K562 (cell line): ENCODE results near the gene KIF6. TPM values are rescaled to one million over a fixed set of nuclear protein-coding genes. Genes with fewer than 3 reads are reported as not detected.

Source experiments
- ATAC-seq: fragments of 200-7000 bp; cut with Tn5 transposase; 3 replicates; pipeline ENCODE4 v1.9.1; 2020; ENCODE audit warnings: moderate library complexity
- BruUV-seq: library from RNA; stranded (reverse); fragments of 400-500 nt; replicated peaks from 2 replicates; lab custom pipeline; 2021; lab: Mats Ljungman, UMichigan
- CTCF ChIA-PET: fragments of 300-600 bp; formaldehyde crosslinking; extraction: SDS; loops from one replicate; lab custom pipeline; 2021; ENCODE audit warnings: low intra/inter-chr PET ratio; lab: Yijun Ruan, JAX
- POLR2A ChIA-PET: fragments of 300-600, 350-650 bp; sonication (Branson Sonifier 250); formaldehyde crosslinking; extraction: SDS; loops from one replicate; lab custom pipeline; 2021; ENCODE audit warnings: antibody characterized with exemption, inconsistent platforms; lab: Yijun Ruan, JAX
- DNase-seq, 4 experiments: peaks; one replicate each; pipeline versions ENCODE4 v3.0.0 to v3.0.0-alpha.2; 2011 to 2018; ENCODE audit warnings: low spot score in 3 of 4, mixed read lengths in 3 of 4; ENCODE audit errors: extremely low read depth in 1 of 4
- FAIRE-seq: peaks from 2 replicates; lab custom pipeline; 2011; peaks lifted over from hg19 to GRCh38; lab: Jason Lieb, UNC
- H2AFZ ChIP-seq: 2 replicates; pipeline ENCODE4 v1.6.0; 2011; ENCODE audit warnings: low read depth, low read length, control low read depth, inconsistent platforms
- H3K27ac ChIP-seq: fragments of 200-600 bp; 3 replicates; pipeline ENCODE4 v1.8.0; 2011; ENCODE audit warnings: low read depth, mild to moderate bottlenecking, control low read depth, inconsistent platforms, low read length, moderate library complexity, mixed read lengths; ENCODE audit errors: extremely low read depth
- H3K27me3 ChIP-seq, 2 experiments: fragments of 300-600 bp in 1 of 2; 2 replicates in 1 of 2; 3 replicates in 1 of 2; pipeline versions ENCODE4 v1.6.0 to v1.8.0; 2011; ENCODE audit warnings: inconsistent platforms in 2 of 2, low read length in 2 of 2, mild to moderate bottlenecking in 1 of 2, mixed read lengths in 1 of 2, moderate library complexity in 1 of 2; ENCODE audit not compliant: control insufficient read depth in 2 of 2, insufficient read depth in 2 of 2
- H3K36me3 ChIP-seq: fragments of 300-600 bp; 3 replicates; pipeline ENCODE4 v1.8.0; 2011; ENCODE audit warnings: mild to moderate bottlenecking, low read length, inconsistent platforms; ENCODE audit not compliant: control insufficient read depth, insufficient read depth
- H3K4me1 ChIP-seq, 2 experiments: fragments of 200-600 bp in 1 of 2; replicated peaks in 1 of 2; 2 replicates in 1 of 2; 3 replicates in 1 of 2; pipeline versions ENCODE4 v1.5.1 to v1.8.0; 2011; ENCODE audit warnings: inconsistent platforms in 2 of 2, low read length in 2 of 2, mild to moderate bottlenecking in 1 of 2, mixed read lengths in 1 of 2, moderate library complexity in 1 of 2; ENCODE audit not compliant: control insufficient read depth in 2 of 2, insufficient read depth in 2 of 2
- H3K4me2 ChIP-seq: 2 replicates; pipeline ENCODE4 v1.6.1; 2011; ENCODE audit warnings: low read length, control low read depth, inconsistent platforms, mixed read lengths; ENCODE audit not compliant: insufficient read depth
- H3K4me3 ChIP-seq: fragments of 200-600 bp; sonication (generic), shearing (Covaris generic); 2 replicates; pipeline ENCODE4 v1.5.1; 2016; ENCODE audit warnings: control low read depth, inconsistent platforms
- H3K79me2 ChIP-seq: fragments of 200-600 bp; 3 replicates; pipeline ENCODE4 v1.8.0; 2011; ENCODE audit warnings: low read length, inconsistent platforms; ENCODE audit not compliant: control insufficient read depth, insufficient read depth
- H3K9ac ChIP-seq, 2 experiments: 2 replicates each; pipeline versions ENCODE4 v1.6.0 to v1.6.1; 2011; ENCODE audit warnings: low read depth in 2 of 2, low read length in 2 of 2, control low read depth in 1 of 2, inconsistent platforms in 1 of 2, mild to moderate bottlenecking in 1 of 2, mixed read lengths in 1 of 2; ENCODE audit not compliant: insufficient read depth in 1 of 2
- H3K9me1 ChIP-seq: one replicate; pipeline ENCODE4 v1.6.0; 2011; ENCODE audit warnings: inconsistent platforms, mild to moderate bottlenecking, low read length, moderate library complexity; ENCODE audit not compliant: control insufficient read depth, insufficient read depth
- H3K9me3 ChIP-seq: replicated peaks from 2 replicates; pipeline ENCODE4 v1.5.1; 2011; ENCODE audit warnings: low read depth, low read length, inconsistent platforms; ENCODE audit not compliant: control insufficient read depth, insufficient read depth
- H4K20me1 ChIP-seq: replicated peaks from 2 replicates; pipeline ENCODE4 v1.6.1; 2011; ENCODE audit warnings: low read length, inconsistent platforms, mixed read lengths; ENCODE audit not compliant: control insufficient read depth, insufficient read depth
- BRD9 ChIP-seq: fragments of 450-650 bp; IDR thresholded peaks from 2 replicates; pipeline ENCODE4 v1.6.1; 2018; ENCODE audit warnings: low read depth; ENCODE audit not compliant: partially characterized antibody
- NCOA4 ChIP-seq: fragments of 450-650 bp; IDR thresholded peaks from 2 replicates; pipeline ENCODE4 v1.6.1; 2018; ENCODE audit warnings: mild to moderate bottlenecking; ENCODE audit not compliant: partially characterized antibody
- PHTF2 ChIP-seq: fragments of 250-450 bp; sonication (Bioruptor Pico); IDR thresholded peaks from 2 replicates; pipeline ENCODE4 v1.5.0; 2021; ENCODE audit warnings: mild to moderate bottlenecking
- PPARD ChIP-seq: fragments of 250-450 bp; sonication (Bioruptor Pico); IDR thresholded peaks from 2 replicates; pipeline ENCODE4 v1.8.0; 2022; ENCODE audit warnings: inconsistent platforms, mild to moderate bottlenecking, moderate library complexity
- RBM14 ChIP-seq: fragments of 200-400 bp; formaldehyde crosslinking; IDR thresholded peaks from 2 replicates; pipeline ENCODE4 v1.6.1; 2018; ENCODE audit warnings: low read depth, mild to moderate bottlenecking, low read length, moderate library complexity, borderline replicate concordance; ENCODE audit not compliant: insufficient read depth
- YBX1 ChIP-seq: fragments of 450-650 bp; IDR thresholded peaks from 2 replicates; pipeline ENCODE4 v1.7.1; 2016; ENCODE audit warnings: mild to moderate bottlenecking
- WGBS: fragments of 100-300 bp; shearing (Covaris generic); methylation state at CpG from one replicate; pipeline ENCODE4 v1.1.6; 2016; ENCODE audit warnings: low coverage, mixed read lengths; ENCODE audit not compliant: insufficient coverage; ENCODE audit errors: missing lambda C conversion rate; 5-methylcytosine and 5-hydroxymethylcytosine counted together
- in situ Hi-C: fragments of 300-500 bp; cut with MboI; formaldehyde crosslinking; loops from 4 replicates; pipeline ENCODE4 v1.15.0; 2018; ENCODE audit warnings: inconsistent platforms, mixed read lengths
- intact Hi-C: fragments of 100-400 bp; cut with micrococcal nuclease; formaldehyde crosslinking; loops from 2 replicates; pipeline ENCODE4 v1.14.2; 2022
- polyA plus RNA-seq, 8 experiments: library from polyadenylated mRNA; depleted of rRNA in 4 of 8; stranded (reverse) in 5 of 8; unstranded in 3 of 8; fragments of >200 nt; fragmentation: Nextera tagmentation in 2 of 8; fragmentation: Illumina TruSeq in 1 of 8; extraction: Ambion mirVana in 2 of 8; extraction: Trizol in 1 of 8; gene quantifications; 2 replicates each; pipeline versions ENCODE4 v1.2.1 to v1.2.3, GENCODE V29; 2011 to 2014; ENCODE audit warnings: inconsistent platforms in 1 of 8, missing spikeins in 1 of 8
- total RNA-seq, 7 experiments: library from RNA; depleted of rRNA in 6 of 7; stranded (reverse); fragments of >200 nt in 6 of 7; fragmentation: Illumina TruSeq in 2 of 7; extraction: Trizol in 2 of 7; gene quantifications; 2 replicates each; pipeline versions ENCODE4 v1.2.1 to v1.2.3, GENCODE V29; 2011 to 2021; ENCODE audit warnings: low replicate concordance in 1 of 7
- TF ChIP-seq, protein P1 (sequence below): sonication (generic); formaldehyde crosslinking; IDR thresholded peaks from 2 replicates; pipeline ENCODE4 v1.8.0; 2023; ENCODE audit warnings: missing genetic modification reagents, mild to moderate bottlenecking, borderline replicate concordance

KIF6 gene
- total and polyA plus RNA-seq, 9 of the 15 experiments (the other 6 are each of a cell fraction or from before 2014, with no cell fraction given) = not detected

DNA sequence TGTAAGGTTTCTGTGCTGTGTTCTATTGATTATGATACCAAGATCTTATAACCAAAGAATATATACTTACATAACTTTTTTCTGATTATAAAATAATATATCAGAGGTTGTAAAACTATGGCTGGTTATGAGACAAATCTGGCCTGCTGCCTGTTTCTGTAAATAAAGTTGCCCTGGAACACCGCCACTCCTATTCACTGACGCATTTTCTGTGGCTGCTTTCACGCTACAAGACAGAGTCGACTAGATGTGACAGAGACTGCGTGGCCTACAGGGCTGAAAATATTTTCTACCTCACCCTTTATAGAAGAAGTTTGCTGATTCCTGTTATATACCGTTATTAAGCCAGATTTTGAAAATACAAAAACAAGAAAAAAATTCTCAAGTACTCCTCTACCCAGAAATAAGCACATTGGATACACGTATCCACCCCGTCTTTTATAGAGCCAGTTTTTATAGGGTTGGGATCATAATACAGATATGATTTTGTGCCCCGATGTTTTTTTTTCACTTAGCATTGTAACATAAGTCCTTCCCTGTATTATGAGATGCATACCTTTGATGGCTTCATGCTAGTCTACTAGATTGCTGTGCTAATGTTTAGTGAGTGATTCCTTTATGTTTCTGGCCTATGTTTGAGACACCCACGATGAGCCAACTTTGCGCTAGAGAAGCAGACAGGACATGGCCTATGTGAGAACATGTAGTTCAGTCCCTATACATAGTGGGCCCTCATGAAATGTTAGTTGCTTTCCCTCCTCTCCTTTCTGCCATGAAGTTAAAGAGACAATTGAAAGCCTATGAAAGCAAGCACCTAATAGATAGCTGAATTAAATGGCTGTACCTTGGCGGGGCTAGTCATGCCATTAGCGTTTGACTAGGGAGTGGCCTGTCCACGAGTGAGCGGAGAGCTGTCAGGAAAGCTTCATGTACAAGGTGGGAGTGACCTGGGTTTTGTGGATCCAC, 304.6 kb downstream of the KIF6 start:
- ATAC-seq (no peak), DNase-seq (no peak), FAIRE-seq (no peak)
- no peaks in the 10 kb centered on the region for H3K4me1 ChIP-seq
- H3K79me2 ChIP-seq = no peaks in the 10 kb centered on the region
- H4K20me1 ChIP-seq = no peaks in the 10 kb centered on the region
- no peaks in the 10 kb centered on the region for H3K9me1 ChIP-seq
- WGBS = under 1% methylated on average over 15 of the region's 15 CpGs
- no TSS peak for BruUV-seq
- TF ChIP-seq PPARD (CRISPR knock-in tag) (no peak), YBX1 (no peak), NCOA4 (no peak), RBM14 (no peak), PHTF2 (no peak), BRD9 (no peak)
- TF ChIP-seq, protein P1, sequence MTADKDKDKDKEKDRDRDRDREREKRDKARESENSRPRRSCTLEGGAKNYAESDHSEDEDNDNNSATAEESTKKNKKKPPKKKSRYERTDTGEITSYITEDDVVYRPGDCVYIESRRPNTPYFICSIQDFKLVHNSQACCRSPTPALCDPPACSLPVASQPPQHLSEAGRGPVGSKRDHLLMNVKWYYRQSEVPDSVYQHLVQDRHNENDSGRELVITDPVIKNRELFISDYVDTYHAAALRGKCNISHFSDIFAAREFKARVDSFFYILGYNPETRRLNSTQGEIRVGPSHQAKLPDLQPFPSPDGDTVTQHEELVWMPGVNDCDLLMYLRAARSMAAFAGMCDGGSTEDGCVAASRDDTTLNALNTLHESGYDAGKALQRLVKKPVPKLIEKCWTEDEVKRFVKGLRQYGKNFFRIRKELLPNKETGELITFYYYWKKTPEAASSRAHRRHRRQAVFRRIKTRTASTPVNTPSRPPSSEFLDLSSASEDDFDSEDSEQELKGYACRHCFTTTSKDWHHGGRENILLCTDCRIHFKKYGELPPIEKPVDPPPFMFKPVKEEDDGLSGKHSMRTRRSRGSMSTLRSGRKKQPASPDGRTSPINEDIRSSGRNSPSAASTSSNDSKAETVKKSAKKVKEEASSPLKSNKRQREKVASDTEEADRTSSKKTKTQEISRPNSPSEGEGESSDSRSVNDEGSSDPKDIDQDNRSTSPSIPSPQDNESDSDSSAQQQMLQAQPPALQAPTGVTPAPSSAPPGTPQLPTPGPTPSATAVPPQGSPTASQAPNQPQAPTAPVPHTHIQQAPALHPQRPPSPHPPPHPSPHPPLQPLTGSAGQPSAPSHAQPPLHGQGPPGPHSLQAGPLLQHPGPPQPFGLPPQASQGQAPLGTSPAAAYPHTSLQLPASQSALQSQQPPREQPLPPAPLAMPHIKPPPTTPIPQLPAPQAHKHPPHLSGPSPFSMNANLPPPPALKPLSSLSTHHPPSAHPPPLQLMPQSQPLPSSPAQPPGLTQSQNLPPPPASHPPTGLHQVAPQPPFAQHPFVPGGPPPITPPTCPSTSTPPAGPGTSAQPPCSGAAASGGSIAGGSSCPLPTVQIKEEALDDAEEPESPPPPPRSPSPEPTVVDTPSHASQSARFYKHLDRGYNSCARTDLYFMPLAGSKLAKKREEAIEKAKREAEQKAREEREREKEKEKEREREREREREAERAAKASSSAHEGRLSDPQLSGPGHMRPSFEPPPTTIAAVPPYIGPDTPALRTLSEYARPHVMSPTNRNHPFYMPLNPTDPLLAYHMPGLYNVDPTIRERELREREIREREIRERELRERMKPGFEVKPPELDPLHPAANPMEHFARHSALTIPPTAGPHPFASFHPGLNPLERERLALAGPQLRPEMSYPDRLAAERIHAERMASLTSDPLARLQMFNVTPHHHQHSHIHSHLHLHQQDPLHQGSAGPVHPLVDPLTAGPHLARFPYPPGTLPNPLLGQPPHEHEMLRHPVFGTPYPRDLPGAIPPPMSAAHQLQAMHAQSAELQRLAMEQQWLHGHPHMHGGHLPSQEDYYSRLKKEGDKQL (CRISPR knock-in tag) = no peak
- no peak overlapping the region for H3K27ac ChIP-seq
- ChIA-PET CTCF (no interaction called here), POLR2A (no interaction called here)
- H3K9ac ChIP-seq = no peak overlapping the region
- in situ Hi-C loops = no loop called here
- no peaks in the 10 kb centered on the region for H3K9me3 ChIP-seq
- no peak overlapping the region for H3K4me2 ChIP-seq
- intact Hi-C loops = no loop called here
- H2AFZ ChIP-seq = no peak overlapping the region
- H3K4me3 ChIP-seq = no peak overlapping the region
- H3K36me3 ChIP-seq = no peaks in the 10 kb centered on the region
- peaks cover 10 to 28% of the 10 kb centered on the region in 2 experiments; a peak in 4 of 5 replicates for H3K27me3 ChIP-seq
